Left ventricle myocardium inferior (tissue), 1 donor: ENCODE data around the gene TMEM267. TPM values are rescaled to one million over a fixed set of nuclear protein-coding genes. Genes with fewer than 3 reads are reported as not detected.

ENCODE experiments used
- DNase-seq: peaks from one replicate; pipeline ENCODE4 v3.0.0-alpha.2; 2020
- H3K27ac ChIP-seq: fragments of 200-600 bp; replicated peaks from 2 replicates; pipeline ENCODE4 v1.8.0; 2021
- H3K27me3 ChIP-seq: fragments of 200-600 bp; 2 replicates; pipeline ENCODE4 v1.8.0; 2021; ENCODE audit warnings: low read depth
- H3K36me3 ChIP-seq: fragments of 200-600 bp; 2 replicates; pipeline ENCODE4 v1.8.0; 2021
- H3K4me1 ChIP-seq: fragments of 200-600 bp; 2 replicates; pipeline ENCODE4 v1.8.0; 2021
- H3K4me3 ChIP-seq: fragments of 200-600 bp; 2 replicates; pipeline ENCODE4 v1.8.0; 2021; ENCODE audit warnings: mild to moderate bottlenecking, moderate library complexity
- H3K9me3 ChIP-seq: fragments of 200-600 bp; replicated peaks from 2 replicates; pipeline ENCODE4 v1.8.0; 2021
- intact Hi-C: fragments of 100-400 bp; cut with micrococcal nuclease; formaldehyde crosslinking; loops from one replicate; pipeline ENCODE4 v1.11.0; 2022
- total RNA-seq: library from RNA; stranded (reverse); fragmentation: NEBNext Ultra II Directional; extraction: Animal tissue kit (Norgen Biotek cat#: 25700); gene quantifications from one replicate; pipeline ENCODE4 v1.2.1, GENCODE V29; 2021
- TF ChIP-seq, protein P1 (sequence below): fragments of 200-600 bp; IDR thresholded peaks from 2 replicates; pipeline ENCODE4 v1.8.0; 2021; ENCODE audit warnings: antibody characterized with exemption, mild to moderate bottlenecking, borderline replicate concordance
- donor health status: DM: no; HTN: yes; CAD: no; lungs with severe emphysema.

The TMEM267 gene
- total RNA-seq, 1 donor from 2014 or later: 6.8 TPM

DNA sequence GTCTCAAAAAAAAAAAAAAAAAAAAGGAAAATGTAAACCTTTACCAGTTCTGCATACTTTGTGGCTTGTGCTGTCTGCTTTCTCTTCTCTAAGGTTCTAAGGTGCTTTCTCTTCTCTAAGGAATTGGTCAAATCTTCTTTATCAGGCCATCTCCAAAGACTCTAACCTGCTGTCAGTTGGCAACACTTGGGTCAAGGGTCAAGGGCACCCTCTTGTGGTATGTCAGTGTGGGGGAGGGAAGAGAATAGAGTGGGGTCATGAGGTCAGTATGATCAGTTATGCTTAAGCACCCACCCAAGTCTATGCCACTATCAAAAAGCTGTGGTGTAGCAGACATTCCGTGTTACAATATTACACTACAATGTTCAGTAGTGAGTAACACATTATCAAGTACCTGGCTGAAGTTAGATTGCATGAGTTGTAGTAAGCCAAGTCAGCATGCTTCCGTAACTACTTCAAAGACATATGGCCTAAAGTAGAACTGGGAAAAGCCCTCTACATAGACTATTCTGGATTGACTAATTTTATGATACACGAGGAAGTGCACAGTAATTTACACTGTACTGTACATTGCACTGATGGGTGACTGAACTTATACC lies 46.5 kb downstream of the TMEM267 start:
- no peak overlapping the region for H3K4me3 ChIP-seq
- intact Hi-C loops: no loop called here
- peaks cover 47% of the 10 kb centered on the region for H3K9me3 ChIP-seq
- TF ChIP-seq, protein P1, sequence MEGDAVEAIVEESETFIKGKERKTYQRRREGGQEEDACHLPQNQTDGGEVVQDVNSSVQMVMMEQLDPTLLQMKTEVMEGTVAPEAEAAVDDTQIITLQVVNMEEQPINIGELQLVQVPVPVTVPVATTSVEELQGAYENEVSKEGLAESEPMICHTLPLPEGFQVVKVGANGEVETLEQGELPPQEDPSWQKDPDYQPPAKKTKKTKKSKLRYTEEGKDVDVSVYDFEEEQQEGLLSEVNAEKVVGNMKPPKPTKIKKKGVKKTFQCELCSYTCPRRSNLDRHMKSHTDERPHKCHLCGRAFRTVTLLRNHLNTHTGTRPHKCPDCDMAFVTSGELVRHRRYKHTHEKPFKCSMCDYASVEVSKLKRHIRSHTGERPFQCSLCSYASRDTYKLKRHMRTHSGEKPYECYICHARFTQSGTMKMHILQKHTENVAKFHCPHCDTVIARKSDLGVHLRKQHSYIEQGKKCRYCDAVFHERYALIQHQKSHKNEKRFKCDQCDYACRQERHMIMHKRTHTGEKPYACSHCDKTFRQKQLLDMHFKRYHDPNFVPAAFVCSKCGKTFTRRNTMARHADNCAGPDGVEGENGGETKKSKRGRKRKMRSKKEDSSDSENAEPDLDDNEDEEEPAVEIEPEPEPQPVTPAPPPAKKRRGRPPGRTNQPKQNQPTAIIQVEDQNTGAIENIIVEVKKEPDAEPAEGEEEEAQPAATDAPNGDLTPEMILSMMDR: no peak
- peaks cover 18% of the 10 kb centered on the region for H3K4me1 ChIP-seq
- H3K27ac ChIP-seq: no peak overlapping the region
- H3K27me3 ChIP-seq: no peaks in the 10 kb centered on the region
- no peaks in the 10 kb centered on the region for H3K36me3 ChIP-seq
- DNase-seq: no peak

DNA sequence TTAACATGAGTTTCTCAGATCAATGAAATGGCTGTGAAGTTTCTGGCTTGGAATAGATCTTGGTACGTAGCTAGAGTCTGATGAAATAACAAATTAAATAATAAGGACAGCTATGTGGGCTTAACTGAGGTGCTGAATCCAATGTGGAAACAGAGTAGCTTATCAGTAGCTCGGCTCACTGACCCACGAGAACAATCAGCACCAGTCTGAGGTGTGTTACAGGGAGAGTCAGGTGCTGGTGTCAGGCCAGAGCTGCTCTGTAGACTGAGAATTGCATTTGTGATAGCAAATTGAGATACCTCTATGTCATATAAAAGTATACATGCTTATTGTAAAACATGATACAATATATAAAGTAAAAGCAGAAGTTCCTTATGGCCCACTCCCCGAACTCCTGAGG lies 50.3 kb downstream of the TMEM267 start:
- H3K27ac ChIP-seq: no peak overlapping the region
- H3K27me3 ChIP-seq: no peaks in the 10 kb centered on the region
- H3K4me1 ChIP-seq: peaks cover 18% of the 10 kb centered on the region
- TF ChIP-seq, protein P1: no peak
- no peaks in the 10 kb centered on the region for H3K36me3 ChIP-seq
- DNase-seq: no peak
- intact Hi-C loops: no loop called here
- H3K9me3 ChIP-seq: peaks cover 12% of the 10 kb centered on the region
- H3K4me3 ChIP-seq: no peak overlapping the region

DNA sequence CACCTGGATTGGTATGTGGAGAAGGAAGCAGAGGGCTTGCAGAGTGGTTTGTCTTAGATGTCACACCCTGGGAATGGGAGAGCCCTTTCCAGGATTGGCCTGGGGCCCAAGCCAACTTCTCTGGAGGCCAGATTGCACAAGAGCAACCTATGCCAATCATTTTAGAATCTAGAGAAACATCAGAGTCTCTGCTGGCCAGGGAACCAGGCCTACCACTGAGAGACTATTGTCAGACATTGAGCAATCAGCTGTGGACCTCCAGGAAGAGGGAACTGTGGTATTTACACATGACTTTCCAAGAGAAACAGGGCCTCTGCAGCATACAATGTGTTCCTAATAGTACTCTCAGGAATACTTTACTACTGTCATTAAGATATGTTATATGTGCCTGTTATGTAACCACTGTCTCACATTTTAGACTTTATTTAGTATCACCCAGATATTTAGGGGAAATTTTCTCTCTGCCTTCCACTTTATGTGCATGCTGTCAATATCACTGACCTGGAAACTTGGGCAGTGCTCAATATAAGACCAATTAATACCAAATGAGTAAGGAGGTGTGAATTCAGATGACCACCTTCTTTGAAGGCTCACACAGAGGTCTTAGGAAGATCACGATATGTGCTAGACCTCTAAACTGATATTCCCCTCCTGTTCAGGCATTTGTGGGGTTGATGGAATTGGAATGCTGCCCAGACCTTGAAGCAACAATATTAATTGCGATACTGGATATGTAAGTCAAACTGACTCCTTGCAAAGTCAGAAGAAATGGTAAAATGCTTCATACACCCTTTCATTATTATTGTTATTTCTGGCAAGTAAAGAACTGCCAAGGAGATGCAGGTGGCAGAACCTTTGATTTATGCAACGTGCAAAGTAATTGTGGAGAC lies 50.9 kb downstream of the TMEM267 start:
- intact Hi-C loops: no loop called here
- Histone ChIP-seq H3K27me3 (no peaks in the 10 kb centered on the region), H3K4me1 (peaks cover 18% of the 10 kb centered on the region), H3K27ac (peak overlapping the region; percentile 12), H3K4me3 (no peak overlapping the region), H3K9me3 (peaks cover 6% of the 10 kb centered on the region), H3K36me3 (no peaks in the 10 kb centered on the region)
- TF ChIP-seq, protein P1: no peak
- DNase-seq: peak; percentile 66

- DNase-seq: no peak
- intact Hi-C loops: no loop called here
Observed at GRCh38 chr5:43429706-43430105, 54.0 kb downstream of the TMEM267 start.

DNA sequence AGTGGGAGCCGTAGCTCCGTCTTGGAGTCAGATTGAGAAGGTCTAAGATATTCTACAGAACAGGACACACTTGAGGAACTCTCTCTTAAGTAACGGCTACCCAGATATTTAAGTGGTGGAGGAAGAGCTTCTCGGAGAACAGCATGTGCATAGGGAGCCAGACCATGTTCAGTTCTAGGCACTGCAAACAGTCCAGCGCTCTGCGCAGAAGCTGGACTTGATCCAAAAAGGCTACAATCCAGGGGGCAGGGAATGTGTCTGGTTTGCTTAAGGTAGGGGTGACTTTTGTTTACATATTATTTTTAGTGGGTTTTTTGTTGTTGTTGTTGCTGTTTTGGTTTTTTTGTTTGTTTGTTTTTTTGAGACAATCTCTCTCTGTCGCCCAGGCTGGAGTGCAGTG lies 54.6 kb downstream of the TMEM267 start:
- Histone ChIP-seq H3K9me3 (no peaks in the 10 kb centered on the region), H3K36me3 (no peaks in the 10 kb centered on the region), H3K4me3 (no peak overlapping the region), H3K27me3 (no peaks in the 10 kb centered on the region), H3K4me1 (peaks cover 18% of the 10 kb centered on the region), H3K27ac (no peak overlapping the region)
- TF ChIP-seq, protein P1: no peak
- DNase-seq: no peak
- intact Hi-C loops: no loop called here

More at GRCh38 chr5:43429706-43430105, 54.0 kb downstream of the TMEM267 start:
- Histone ChIP-seq H3K4me1 (peaks cover 18% of the 10 kb centered on the region), H3K9me3 (no peaks in the 10 kb centered on the region), H3K27me3 (no peaks in the 10 kb centered on the region), H3K36me3 (no peaks in the 10 kb centered on the region), H3K27ac (no peak overlapping the region), H3K4me3 (no peak overlapping the region)
- TF ChIP-seq, protein P1: no peak
